ENCODE results near the gene LRRC72. TPM values are rescaled to one million over a fixed set of nuclear protein-coding genes. Genes with fewer than 3 reads are reported as not detected.

LRRC72 gene
- total RNA-seq, 1 donor from 2014 or later = not detected

GRCh38 chr7:16615228-16615627 lies 88.6 kb downstream of the LRRC72 start:
- no peak overlapping the region for H3K4me3 ChIP-seq (ENCODE audit: low read depth, low read length)
- peaks cover 3% of the 10 kb centered on the region for H3K36me3 ChIP-seq (ENCODE audit: control insufficient read depth, insufficient read depth, low read length)
- no peak for DNase-seq (ENCODE audit: low read depth)
- FAIRE-seq = no peak
- no peak for TF ChIP-seq CTCF (IDR thresholded peaks at IDR 0.05; ENCODE audit: insufficient read depth, low read length, severe bottlenecking)
- no peaks in the 10 kb centered on the region for H3K27me3 ChIP-seq (ENCODE audit: control insufficient read depth, insufficient read depth, low read length)

- Histone ChIP-seq H3K4me3 (ENCODE audit: low read depth, low read length) (no peak overlapping the region), H3K36me3 (ENCODE audit: control insufficient read depth, insufficient read depth, low read length) (peaks cover 3% of the 10 kb centered on the region), H3K27me3 (ENCODE audit: control insufficient read depth, insufficient read depth, low read length) (no peaks in the 10 kb centered on the region)
- TF ChIP-seq CTCF (IDR thresholded peaks at IDR 0.05; ENCODE audit: insufficient read depth, low read length, severe bottlenecking) = no peak
- DNase-seq (ENCODE audit: low read depth) (no peak), FAIRE-seq (no peak)
These were observed 89.5 kb downstream of the LRRC72 start for GRCh38 chr7:16616122-16616521.

- FAIRE-seq (no peak), DNase-seq (ENCODE audit: low read depth) (no peak)
- Histone ChIP-seq H3K27me3 (ENCODE audit: control insufficient read depth, insufficient read depth, low read length) (no peaks in the 10 kb centered on the region), H3K36me3 (ENCODE audit: control insufficient read depth, insufficient read depth, low read length) (peaks cover 3% of the 10 kb centered on the region), H3K4me3 (ENCODE audit: low read depth, low read length) (no peak overlapping the region)
- no peak for TF ChIP-seq CTCF (IDR thresholded peaks at IDR 0.05; ENCODE audit: insufficient read depth, low read length, severe bottlenecking)
These were observed 89.9 kb downstream of the LRRC72 start for GRCh38 chr7:16616542-16616941.

GRCh38 chr7:16619979-16620408 lies 93.4 kb downstream of the LRRC72 start:
- DNase-seq (ENCODE audit: low read depth) (peak; percentile 55), FAIRE-seq (no peak)
- no peaks in the 10 kb centered on the region for H3K27me3 ChIP-seq (ENCODE audit: control insufficient read depth, insufficient read depth, low read length)
- H3K36me3 ChIP-seq (ENCODE audit: control insufficient read depth, insufficient read depth, low read length) = peaks cover 3% of the 10 kb centered on the region
- no peak for TF ChIP-seq CTCF (IDR thresholded peaks at IDR 0.05; ENCODE audit: insufficient read depth, low read length, severe bottlenecking)
- H3K4me3 ChIP-seq (ENCODE audit: low read depth, low read length) = no peak overlapping the region

- FAIRE-seq = no peak
- H3K36me3 ChIP-seq (ENCODE audit: control insufficient read depth, insufficient read depth, low read length) = peaks cover 1% of the 10 kb centered on the region
- DNase-seq (ENCODE audit: low read depth) = no peak
These were observed 99.8 kb downstream of the LRRC72 start for GRCh38 chr7:16626388-16626787.

More at GRCh38 chr7:16626388-16626787, 99.8 kb downstream of the LRRC72 start:
- no peak for TF ChIP-seq CTCF (IDR thresholded peaks at IDR 0.05; ENCODE audit: insufficient read depth, low read length, severe bottlenecking)
- no peak overlapping the region for H3K4me3 ChIP-seq (ENCODE audit: low read depth, low read length)
- no peaks in the 10 kb centered on the region for H3K27me3 ChIP-seq (ENCODE audit: control insufficient read depth, insufficient read depth, low read length)
